ENCODE measurements around the gene NELFCD.
"Not testable (repeated sequence)": the region's sequence is repeated elsewhere in the genome, so short reads cannot be mapped to it uniquely, and the experiment has no call there.

The NELFCD gene

GRCh38 chr20:59008715-59009336, 27.8 kb downstream of the NELFCD start:
- no peak for DNase-seq (ENCODE audit: low read depth, low spot score)

DNA sequence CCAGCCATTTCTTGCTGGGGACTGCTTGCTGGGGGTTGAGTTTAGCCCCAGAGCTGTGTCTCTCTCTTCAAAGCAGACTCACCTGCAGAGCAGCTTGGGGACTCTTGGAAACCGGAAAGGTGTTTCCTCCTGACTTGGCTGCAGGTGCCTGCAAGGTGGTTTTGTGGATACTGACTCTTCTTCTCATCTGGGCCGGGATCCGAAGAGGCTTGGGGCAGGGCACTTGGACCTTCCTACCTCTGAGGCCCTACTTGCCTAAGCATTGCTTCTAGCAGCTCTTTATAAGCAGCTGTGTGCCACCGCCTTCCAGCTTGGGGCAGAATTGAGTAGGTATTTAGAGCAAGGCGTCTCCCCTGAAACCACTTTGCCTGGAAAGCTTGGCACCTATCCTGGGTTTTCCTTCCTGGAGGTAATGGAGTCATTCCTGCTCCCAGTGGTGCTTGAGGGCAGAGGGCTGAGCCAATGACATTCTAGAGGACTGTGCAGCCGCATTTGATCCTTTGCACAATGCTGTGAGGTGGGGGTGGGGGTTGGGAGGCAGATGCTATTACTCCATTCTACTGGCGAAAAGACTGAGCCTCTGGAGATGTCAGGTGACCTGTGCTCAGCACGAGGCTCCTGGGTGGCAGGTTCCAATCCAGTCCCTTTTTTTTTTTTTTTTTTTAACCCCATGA, 29.4 kb downstream of the NELFCD start:
- no peak for DNase-seq (ENCODE audit: low read depth, low spot score)

- DNase-seq (ENCODE audit: low read depth, low spot score), result no peak
Observed at GRCh38 chr20:59010995-59011873, 30.2 kb downstream of the NELFCD start.

- not testable (repeated sequence) for DNase-seq (ENCODE audit: low read depth, low spot score)
Observed at GRCh38 chr20:59011874-59012157, 30.8 kb downstream of the NELFCD start.

DNA sequence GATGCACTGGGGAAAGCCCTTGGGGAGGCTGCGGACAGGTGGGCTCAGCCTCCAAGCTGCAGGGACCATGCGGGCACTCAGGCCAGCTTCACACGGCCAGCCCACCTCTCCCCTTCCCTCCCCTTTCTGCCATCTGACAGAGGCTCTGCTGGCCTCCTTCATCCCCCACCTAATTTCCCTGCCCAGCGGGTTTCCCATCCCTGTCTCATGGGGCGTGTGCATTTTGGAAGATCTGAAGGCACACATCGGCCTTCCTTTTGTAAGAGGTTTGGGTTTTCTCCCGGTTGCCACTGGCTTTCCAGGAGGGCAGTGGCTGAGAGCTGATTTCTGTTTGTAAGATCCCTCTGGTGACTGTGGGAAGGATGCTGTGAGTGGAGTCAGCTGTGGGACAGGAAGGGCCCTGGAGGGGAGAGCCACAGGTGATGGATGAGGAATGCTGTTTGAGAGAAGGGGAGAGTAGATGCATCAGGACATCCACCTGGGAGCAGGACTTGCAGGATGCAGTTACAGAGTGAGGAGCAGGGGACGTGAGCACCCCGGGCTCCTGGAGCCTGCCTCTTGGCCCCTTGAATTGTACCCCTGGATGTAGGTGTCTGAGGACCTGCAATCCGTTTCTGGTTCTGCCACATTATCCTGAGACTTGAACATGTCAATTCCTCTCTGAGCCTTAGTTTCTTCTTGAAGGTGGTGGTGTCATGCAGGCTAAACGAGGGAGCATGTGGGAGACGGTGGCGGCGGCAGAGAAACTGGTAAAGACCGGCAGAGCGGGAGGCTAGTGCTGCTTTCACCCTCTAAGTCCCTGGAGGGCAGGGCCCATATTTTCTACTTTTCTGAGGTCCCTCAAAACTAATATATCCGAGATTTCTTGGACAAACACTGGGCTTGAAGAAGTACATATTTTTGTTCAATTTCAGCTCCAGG, 32.2 kb downstream of the NELFCD start:
- no peak for DNase-seq (ENCODE audit: low read depth, low spot score)

GRCh38 chr20:59013959-59014608, 33.0 kb downstream of the NELFCD start:
- DNase-seq (ENCODE audit: low read depth, low spot score), result no peak

GRCh38 chr20:59014680-59015389, 33.8 kb downstream of the NELFCD start:
- DNase-seq (ENCODE audit: low read depth, low spot score), result no peak

DNA sequence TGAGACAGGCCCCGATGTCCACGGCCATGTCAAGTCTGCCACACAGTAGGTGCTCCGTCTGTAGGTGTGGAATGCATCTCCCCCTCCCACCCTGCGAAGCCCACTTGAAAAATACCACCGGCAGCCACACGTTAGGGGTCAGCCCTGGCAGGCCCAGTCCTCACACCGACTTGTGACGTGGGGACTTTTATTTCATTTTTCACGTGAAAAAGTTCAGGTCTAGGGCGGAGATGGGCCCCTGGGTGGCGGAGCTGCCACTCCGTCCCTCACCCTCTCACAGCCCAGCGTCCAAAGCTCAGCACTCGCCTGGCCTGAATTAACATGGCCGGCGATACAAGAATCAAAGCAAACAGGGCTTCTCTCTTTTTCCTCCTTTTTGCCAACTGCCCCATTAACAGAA, 34.4 kb downstream of the NELFCD start:
- no peak for DNase-seq (ENCODE audit: low read depth, low spot score)

DNA sequence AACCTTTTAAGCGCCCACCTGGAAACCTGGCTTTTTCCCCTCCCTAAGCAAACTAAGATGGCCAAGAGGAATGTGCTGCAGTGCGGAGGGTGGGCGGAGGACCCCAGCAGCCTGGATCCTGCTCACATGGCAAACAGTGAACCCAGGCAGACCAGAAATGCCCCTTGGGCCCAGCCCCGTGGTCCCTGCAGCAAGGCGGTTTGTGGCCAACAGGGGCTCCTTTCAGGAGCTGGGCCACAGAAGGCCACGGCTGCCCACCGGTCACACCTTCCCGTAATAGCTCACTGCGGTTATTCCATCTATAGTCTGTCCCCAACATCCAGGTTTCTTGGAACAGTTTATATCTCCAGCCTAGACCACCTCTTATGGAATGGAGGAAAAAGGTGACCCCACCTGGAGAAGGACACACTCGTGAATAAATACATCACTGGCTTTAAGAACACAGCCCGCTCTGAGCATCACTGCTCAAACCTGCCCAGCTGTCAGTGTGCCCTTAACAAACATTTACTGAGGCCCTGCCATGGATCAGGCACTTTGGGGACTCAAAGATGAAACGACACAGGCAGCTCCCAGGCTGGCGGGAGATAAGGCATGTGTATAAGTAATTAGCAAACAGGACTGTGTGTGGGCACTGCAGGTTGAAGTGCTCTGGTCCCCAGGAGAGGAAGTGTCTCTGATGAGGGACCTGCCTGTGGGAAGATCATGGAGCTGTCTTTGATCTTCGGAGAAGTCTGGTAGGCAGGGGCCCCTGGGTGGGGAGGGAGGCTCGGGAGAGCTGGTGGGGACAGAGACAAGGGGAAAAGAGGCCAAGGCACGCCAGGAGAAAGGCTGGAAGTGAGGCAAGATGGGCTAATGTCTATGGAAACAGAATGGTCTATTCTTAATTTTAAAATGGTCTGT, 35.0 kb downstream of the NELFCD start:
- DNase-seq (ENCODE audit: low read depth, low spot score), result no peak

- DNase-seq (ENCODE audit: low read depth, low spot score), result no peak
Observed at GRCh38 chr20:59016795-59017492, 35.9 kb downstream of the NELFCD start.

DNA sequence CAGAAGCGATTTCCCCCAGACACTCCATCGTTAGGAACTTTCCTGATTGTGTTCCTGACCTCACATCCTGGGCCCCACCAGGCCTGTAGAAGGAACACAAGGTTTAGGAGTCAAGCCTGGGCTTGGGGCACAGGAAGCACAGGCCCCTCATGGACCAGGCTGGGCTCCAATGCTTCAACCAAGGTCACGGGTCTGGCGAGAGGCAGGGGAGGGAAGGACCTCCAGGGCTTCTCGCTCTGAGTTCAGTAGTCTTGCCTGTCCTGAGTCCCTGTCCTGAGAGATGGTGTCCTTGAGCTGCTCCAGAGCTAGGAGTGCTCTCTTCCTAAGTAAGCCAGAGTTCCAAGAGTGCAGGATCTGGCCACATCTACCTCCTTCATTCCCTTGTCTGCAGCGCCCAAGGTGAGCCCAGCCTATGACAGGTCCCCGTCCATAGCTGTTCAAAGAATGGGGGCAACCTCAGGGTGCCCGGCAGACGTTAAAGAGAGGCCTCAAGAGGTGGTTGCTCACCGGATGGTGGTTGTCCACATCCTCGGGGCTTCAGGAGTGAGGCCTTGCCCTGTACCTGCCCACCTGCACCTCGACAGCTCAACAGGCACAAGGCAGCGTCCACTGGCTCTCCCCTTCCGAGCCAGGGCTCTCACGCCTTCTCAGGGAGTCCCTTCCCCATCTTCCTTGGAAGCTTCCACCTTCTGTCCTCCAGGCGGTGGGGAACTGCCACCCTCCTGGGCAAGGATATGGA, 36.6 kb downstream of the NELFCD start:
- no peak for DNase-seq (ENCODE audit: low read depth, low spot score)

DNA sequence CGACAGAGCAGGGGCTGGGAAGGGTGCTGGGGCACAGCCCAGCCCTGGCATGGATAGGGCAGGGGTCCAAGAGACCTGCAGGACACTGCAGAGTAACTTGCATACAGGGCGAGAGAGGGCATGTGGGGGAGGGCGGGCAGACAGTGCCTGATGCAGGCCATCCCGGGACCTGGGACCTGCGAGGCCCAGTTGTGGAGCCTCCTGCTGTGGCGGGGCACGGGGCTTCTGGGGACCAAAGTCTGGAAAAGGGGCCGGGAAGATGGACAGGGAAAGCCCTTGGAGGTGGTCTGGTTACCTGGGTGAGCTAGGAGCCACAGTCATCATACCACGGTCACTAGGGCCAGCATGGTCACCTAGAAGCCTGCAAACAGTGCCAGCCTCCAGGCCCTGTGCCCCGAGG, 37.8 kb downstream of the NELFCD start:
- DNase-seq (ENCODE audit: low read depth, low spot score), result no peak

GRCh38 chr20:59019217-59019616, 38.2 kb downstream of the NELFCD start, which contains the start of gene TUBB1:
Gene TUBB1, plus strand, starts transcription at chr20:59019429. Its CDS starts 94 bp downstream, at chr20:59019523.
- no peak for DNase-seq (ENCODE audit: low read depth, low spot score)

- DNase-seq (ENCODE audit: low read depth, low spot score), result no peak
Observed at GRCh38 chr20:59020938-59021551, 40.0 kb downstream of the NELFCD start.

DNA sequence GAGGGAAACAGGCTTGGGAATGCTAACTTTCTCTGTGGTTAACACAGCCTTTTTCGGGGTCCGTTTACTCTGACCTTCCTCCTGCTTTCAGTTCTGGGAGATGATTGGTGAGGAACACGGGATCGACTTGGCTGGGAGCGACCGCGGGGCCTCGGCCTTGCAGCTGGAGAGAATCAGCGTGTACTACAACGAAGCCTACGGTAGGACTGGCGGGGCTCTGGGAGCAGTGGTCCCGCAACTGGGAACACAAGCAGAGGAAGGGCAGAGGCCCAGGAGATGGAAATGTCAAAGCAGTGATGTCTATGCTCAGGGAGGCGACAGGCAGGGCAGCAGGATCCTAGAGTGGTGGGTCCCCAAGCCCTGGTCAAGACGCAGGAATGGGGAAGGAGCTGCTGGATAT, 41.7 kb downstream of the NELFCD start:
- DNase-seq (ENCODE audit: low read depth, low spot score), result no peak

DNA sequence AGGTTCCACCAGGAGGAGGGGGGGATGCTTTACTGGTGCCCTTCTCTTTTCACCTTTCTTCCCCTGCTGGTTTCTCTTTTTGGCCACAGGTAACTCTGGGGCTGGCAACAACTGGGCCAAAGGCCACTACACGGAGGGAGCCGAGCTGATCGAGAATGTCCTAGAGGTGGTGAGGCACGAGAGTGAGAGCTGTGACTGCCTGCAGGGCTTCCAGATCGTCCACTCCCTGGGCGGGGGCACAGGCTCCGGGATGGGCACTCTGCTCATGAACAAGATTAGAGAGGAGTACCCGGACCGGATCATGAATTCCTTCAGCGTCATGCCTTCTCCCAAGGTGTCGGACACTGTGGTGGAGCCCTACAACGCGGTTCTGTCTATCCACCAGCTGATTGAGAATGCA, 42.6 kb downstream of the NELFCD start:
- no peak for DNase-seq (ENCODE audit: low read depth, low spot score)

DNA sequence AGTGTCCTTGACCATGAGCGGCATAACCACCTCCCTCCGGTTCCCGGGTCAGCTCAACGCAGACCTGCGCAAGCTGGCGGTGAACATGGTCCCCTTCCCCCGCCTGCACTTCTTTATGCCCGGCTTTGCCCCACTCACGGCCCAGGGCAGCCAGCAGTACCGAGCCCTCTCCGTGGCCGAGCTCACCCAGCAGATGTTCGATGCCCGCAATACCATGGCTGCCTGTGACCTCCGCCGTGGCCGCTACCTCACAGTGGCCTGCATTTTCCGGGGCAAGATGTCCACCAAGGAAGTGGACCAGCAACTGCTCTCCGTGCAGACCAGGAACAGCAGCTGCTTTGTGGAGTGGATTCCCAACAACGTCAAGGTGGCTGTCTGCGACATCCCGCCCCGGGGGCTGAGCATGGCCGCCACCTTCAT, 43.1 kb downstream of the NELFCD start:
- DNase-seq (ENCODE audit: low read depth, low spot score), result no peak

GRCh38 chr20:59025086-59025485, 44.0 kb downstream of the NELFCD start:
- no peak for DNase-seq (ENCODE audit: low read depth, low spot score)

Data from activated naive CD8-positive, alpha-beta T cell treated with anti-CD3 and anti-CD28 coated beads, Interleukin-2, amount 50 U/mL, for 16 hours (primary cell).